Ishikawa (cell line): ENCODE measurements around the gene TBC1D5.

Experiments used
- CEBPB ChIP-seq: IDR thresholded peaks from 2 replicates; pipeline ENCODE4 v1.6.1; 2012
- CREB1 ChIP-seq: IDR thresholded peaks from 2 replicates; pipeline ENCODE4 v1.6.1; 2012; ENCODE audit warnings: low read depth
- EGR1 ChIP-seq: IDR thresholded peaks from 2 replicates; pipeline ENCODE4 v1.6.1; 2012
- EP300 ChIP-seq: IDR thresholded peaks from 2 replicates; pipeline ENCODE4 v1.6.1; 2012; ENCODE audit warnings: borderline replicate concordance
- FOXM1 ChIP-seq: IDR thresholded peaks from 2 replicates; pipeline ENCODE4 v1.6.1; 2012; ENCODE audit warnings: low read depth, borderline replicate concordance
- NFIC ChIP-seq: IDR thresholded peaks from 2 replicates; pipeline ENCODE4 v1.6.1; 2012
- REST ChIP-seq: IDR thresholded peaks from 2 replicates; pipeline ENCODE4 v1.6.1; 2012; ENCODE audit warnings: low read depth, mild to moderate bottlenecking
- TAF1 ChIP-seq: IDR thresholded peaks from 2 replicates; pipeline ENCODE4 v1.6.1; 2012; ENCODE audit warnings: low read depth, mild to moderate bottlenecking
- TEAD4 ChIP-seq: IDR thresholded peaks from 2 replicates; pipeline ENCODE4 v1.6.1; 2012
- USF1 ChIP-seq: IDR thresholded peaks from 2 replicates; pipeline ENCODE4 v1.6.1; 2012
- YY1 ChIP-seq: IDR thresholded peaks from 2 replicates; pipeline ENCODE4 v1.6.1; 2012; ENCODE audit warnings: low read depth
- ZBTB7A ChIP-seq: IDR thresholded peaks from 2 replicates; pipeline ENCODE4 v1.6.1; 2012; ENCODE audit warnings: low read depth
- TF ChIP-seq, protein P1 (sequence below): IDR thresholded peaks from 2 replicates; pipeline ENCODE4 v1.6.1; 2012

- TF ChIP-seq REST: no peak
- no peak for TF ChIP-seq EP300
- TF ChIP-seq FOXM1: no peak
- no peak for TF ChIP-seq CREB1
- no peak for TF ChIP-seq TEAD4
- TF ChIP-seq NFIC: no peak
- TF ChIP-seq TAF1: no peak
- TF ChIP-seq EGR1: no peak
- TF ChIP-seq, protein P1, sequence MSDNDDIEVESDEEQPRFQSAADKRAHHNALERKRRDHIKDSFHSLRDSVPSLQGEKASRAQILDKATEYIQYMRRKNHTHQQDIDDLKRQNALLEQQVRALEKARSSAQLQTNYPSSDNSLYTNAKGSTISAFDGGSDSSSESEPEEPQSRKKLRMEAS: no peak
- no peak for TF ChIP-seq CEBPB
- TF ChIP-seq USF1: no peak
- no peak for TF ChIP-seq YY1
- no peak for TF ChIP-seq ZBTB7A
Observed at GRCh38 chr3:17201538-17201937, 540.9 kb downstream of the TBC1D5 start.
